Heart left ventricle (tissue), 13 donors: Measurements from ENCODE around the gene CTAG1B.
"Not testable (repeated sequence)": the region's sequence is repeated elsewhere in the genome, so short reads cannot be mapped to it uniquely, and the experiment has no call there.

Source experiments
- POLR2A ChIP-seq, 2 donors: fragments of 450-650 bp; IDR thresholded peaks; one replicate each; pipeline ENCODE4 v1.6.1; 2017; ENCODE audit warnings: antibody characterized with exemption in 2 of 2, mild to moderate bottlenecking in 2 of 2, moderate library complexity in 2 of 2
- TF ChIP-seq, protein P1 (sequence below), 12 donors: fragments of 200-600 bp; sonication (generic) in 4 of 12; IDR thresholded peaks; one replicate each; pipeline versions ENCODE4 v1.5.0 to v1.8.0; 2018 to 2022; ENCODE audit warnings: antibody characterized with exemption in 12 of 12, mild to moderate bottlenecking in 5 of 12
- donor health status: ischemic (EF 13 %, LVEDD 7.1; RV severe dilation, severe dysfunction).
- donor health status: DM: no; HTN: yes; CAD: no.
- donor health status: DM: no; HTN: no; CAD: no.
- donor health status: ischemic (EF 25% LVEDD 6.9; RV normal size, moderate dysfunction).
- donor health status: ischemic (EF 25% LVEDD 5.7; RV mildly dilated, moderate dysfunction).
- donor health status: ischemic (EF 35%, LVEDD 5.7; RV mildly dilated, moderate dysfunction).
- donor health status: nonischemic (EF 11% LVEDD 7.7; RV severe dilation, severe dysfunction).
- donor health status: DM: yes; HTN: yes; CAD: no.
- donor health status: PGD.
- donor health status: ischemic (EF 29% LVEDD 5.4; RV normal size, mild dysfunction).
- donor health status: nonischemic (EF 23%, LVEDD 6.1; RV moderate dilation, normal function).

DNA sequence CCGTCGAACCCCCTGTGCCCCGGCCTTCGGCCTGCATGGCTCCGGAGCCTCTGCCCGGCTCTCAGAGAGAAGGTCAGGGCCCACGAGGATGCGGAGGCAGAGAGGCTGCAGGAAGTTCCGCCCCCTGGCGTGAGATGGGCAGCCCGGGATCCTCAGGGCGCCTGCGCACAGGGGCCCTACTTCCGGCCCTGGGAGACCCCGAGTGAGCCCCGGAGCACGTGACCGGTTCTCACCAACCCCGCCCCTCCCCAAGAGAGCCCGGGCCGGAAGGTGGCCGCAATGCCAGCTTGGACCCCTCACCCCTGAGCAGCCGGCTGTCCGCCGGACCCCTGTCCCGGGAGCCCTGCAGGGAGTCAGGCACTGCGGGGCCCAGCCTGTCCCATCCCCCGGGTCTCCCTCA is at the start of gene CTAG1B:
- TF ChIP-seq, protein P1, sequence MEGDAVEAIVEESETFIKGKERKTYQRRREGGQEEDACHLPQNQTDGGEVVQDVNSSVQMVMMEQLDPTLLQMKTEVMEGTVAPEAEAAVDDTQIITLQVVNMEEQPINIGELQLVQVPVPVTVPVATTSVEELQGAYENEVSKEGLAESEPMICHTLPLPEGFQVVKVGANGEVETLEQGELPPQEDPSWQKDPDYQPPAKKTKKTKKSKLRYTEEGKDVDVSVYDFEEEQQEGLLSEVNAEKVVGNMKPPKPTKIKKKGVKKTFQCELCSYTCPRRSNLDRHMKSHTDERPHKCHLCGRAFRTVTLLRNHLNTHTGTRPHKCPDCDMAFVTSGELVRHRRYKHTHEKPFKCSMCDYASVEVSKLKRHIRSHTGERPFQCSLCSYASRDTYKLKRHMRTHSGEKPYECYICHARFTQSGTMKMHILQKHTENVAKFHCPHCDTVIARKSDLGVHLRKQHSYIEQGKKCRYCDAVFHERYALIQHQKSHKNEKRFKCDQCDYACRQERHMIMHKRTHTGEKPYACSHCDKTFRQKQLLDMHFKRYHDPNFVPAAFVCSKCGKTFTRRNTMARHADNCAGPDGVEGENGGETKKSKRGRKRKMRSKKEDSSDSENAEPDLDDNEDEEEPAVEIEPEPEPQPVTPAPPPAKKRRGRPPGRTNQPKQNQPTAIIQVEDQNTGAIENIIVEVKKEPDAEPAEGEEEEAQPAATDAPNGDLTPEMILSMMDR (IDR thresholded peaks at IDR 0.05): not testable (repeated sequence)
- TF ChIP-seq POLR2A (IDR thresholded peaks at IDR 0.05): not testable (repeated sequence)
